Measurements from ENCODE around the gene MRPS23. TPM values are rescaled to one million over a fixed set of nuclear protein-coding genes. Genes with fewer than 3 reads are reported as not detected.
A peak's percentile ranks its signal among the peaks of the same experiment; 100 is the strongest.

MRPS23 gene
- total RNA-seq, 6 experiments from 2014 or later, result 47.0 to 62.5 (median 56.4) TPM

- Mint-ChIP-seq H3K4me3 (peak overlapping the region; percentile 73), H3K27me3 (ENCODE audit: insufficient read depth) (peaks cover 4% of the 10 kb centered on the region), H3K36me3 (ENCODE audit: low read depth) (peaks cover 33% of the 10 kb centered on the region; the same call in 1 of the 2 replicates), H3K4me1 (ENCODE audit: low read depth) (peaks cover 86% of the 10 kb centered on the region), H3K9me3 (no peaks in the 10 kb centered on the region), H3K27ac (peak overlapping the region; percentile 99)
- TF ChIP-seq, protein P1, sequence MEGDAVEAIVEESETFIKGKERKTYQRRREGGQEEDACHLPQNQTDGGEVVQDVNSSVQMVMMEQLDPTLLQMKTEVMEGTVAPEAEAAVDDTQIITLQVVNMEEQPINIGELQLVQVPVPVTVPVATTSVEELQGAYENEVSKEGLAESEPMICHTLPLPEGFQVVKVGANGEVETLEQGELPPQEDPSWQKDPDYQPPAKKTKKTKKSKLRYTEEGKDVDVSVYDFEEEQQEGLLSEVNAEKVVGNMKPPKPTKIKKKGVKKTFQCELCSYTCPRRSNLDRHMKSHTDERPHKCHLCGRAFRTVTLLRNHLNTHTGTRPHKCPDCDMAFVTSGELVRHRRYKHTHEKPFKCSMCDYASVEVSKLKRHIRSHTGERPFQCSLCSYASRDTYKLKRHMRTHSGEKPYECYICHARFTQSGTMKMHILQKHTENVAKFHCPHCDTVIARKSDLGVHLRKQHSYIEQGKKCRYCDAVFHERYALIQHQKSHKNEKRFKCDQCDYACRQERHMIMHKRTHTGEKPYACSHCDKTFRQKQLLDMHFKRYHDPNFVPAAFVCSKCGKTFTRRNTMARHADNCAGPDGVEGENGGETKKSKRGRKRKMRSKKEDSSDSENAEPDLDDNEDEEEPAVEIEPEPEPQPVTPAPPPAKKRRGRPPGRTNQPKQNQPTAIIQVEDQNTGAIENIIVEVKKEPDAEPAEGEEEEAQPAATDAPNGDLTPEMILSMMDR (IDR thresholded peaks at IDR 0.05), result no peak
- no peak for DNase-seq
Observed at GRCh38 chr17:57873261-57874057, 23.6 kb upstream of the MRPS23 start.

GRCh38 chr17:57872536-57872935, 22.7 kb upstream of the MRPS23 start:
- H3K27ac Mint-ChIP-seq, result peak overlapping the region; percentile 99; the same call in 1 of the 2 replicates

DNA sequence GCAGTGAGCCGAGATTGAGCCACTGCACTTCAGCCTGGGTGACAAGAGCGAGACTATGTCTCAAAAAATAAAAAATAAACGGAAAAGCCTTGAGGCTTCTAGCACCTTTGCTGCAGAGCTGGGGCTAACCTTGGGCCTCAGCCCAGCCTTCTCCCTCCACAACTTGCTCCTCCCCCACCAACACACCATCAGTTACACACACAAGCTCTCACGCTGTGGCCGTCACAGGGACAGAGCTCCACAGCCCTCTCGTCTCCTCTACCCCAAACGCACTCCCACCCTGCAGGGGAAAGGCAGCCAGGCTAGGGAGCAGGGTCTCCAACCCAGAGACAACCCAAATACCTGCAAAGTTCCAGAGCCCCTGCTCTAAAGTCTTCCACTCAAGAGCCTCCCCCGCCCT, 22.0 kb upstream of the MRPS23 start:
- no peak overlapping the region for H3K4me3 Mint-ChIP-seq
- peaks cover 1% of the 10 kb centered on the region; the same call in 1 of the 2 replicates for H3K27me3 Mint-ChIP-seq (ENCODE audit: insufficient read depth)
- H3K36me3 Mint-ChIP-seq (ENCODE audit: low read depth), result peaks cover 27% of the 10 kb centered on the region; the same call in 1 of the 2 replicates
- H3K9me3 Mint-ChIP-seq, result no peaks in the 10 kb centered on the region
- peak overlapping the region; percentile 64; the same call in 1 of the 2 replicates for H3K27ac Mint-ChIP-seq
- no peak for DNase-seq
- H3K4me1 Mint-ChIP-seq (ENCODE audit: low read depth), result peaks cover 88% of the 10 kb centered on the region
- TF ChIP-seq, protein P1 (IDR thresholded peaks at IDR 0.05), result no peak

More at GRCh38 chr17:57872536-57872935, 22.7 kb upstream of the MRPS23 start:
- peaks cover 1% of the 10 kb centered on the region; the same call in 1 of the 2 replicates for H3K27me3 Mint-ChIP-seq (ENCODE audit: insufficient read depth)
- DNase-seq, result no peak
- TF ChIP-seq, protein P1 (IDR thresholded peaks at IDR 0.05), result no peak
- peaks cover 87% of the 10 kb centered on the region for H3K4me1 Mint-ChIP-seq (ENCODE audit: low read depth)
- H3K9me3 Mint-ChIP-seq, result no peaks in the 10 kb centered on the region
- H3K4me3 Mint-ChIP-seq, result no peak overlapping the region
- H3K36me3 Mint-ChIP-seq (ENCODE audit: low read depth), result peaks cover 27% of the 10 kb centered on the region; the same call in 1 of the 2 replicates

DNA sequence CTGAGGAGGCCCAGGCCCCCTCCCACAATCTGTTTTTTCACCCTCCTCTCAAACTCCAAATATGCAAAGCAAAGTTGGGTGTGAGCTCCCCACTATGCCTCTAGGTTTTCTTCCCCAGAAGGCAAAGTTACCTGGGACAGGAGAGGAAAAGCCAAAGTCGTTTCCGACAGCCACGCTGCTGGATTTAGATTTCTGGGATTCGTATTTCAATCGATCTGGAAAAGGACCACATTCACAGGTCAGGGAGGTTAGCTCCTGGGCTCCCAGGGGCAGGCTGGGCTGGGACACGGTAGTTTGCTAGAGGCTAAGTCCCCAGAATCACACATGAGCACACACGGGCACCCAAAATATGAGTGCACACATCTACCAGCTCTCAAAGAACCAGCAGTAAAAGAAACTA, 21.3 kb upstream of the MRPS23 start:
- Mint-ChIP-seq H3K4me1 (ENCODE audit: low read depth) (peaks cover 81% of the 10 kb centered on the region), H3K4me3 (no peak overlapping the region), H3K27ac (no peak overlapping the region; the same call in 1 of the 2 replicates), H3K9me3 (no peaks in the 10 kb centered on the region), H3K36me3 (ENCODE audit: low read depth) (peaks cover 24% of the 10 kb centered on the region; the same call in 1 of the 2 replicates), H3K27me3 (ENCODE audit: insufficient read depth) (peaks cover 1% of the 10 kb centered on the region; the same call in 1 of the 2 replicates)
- TF ChIP-seq, protein P1 (IDR thresholded peaks at IDR 0.05), result no peak
- no peak for DNase-seq

DNA sequence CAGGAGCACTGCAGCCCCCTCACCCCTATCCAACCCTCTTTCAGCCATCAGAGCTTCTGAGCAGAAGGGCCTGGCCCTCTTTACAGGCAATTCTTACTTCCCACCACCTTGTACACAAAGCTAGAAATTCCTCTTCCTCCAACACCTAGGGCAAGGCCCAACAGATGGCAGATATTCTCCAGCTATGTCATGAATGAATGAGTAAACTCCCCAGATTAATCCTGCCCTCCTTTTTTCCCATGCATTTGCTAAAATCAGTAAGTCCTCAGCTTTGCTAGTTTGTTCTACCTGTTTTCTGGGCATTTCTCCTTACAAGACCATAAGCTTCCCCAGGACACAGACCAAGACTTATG, 20.4 kb upstream of the MRPS23 start:
- Mint-ChIP-seq H3K27ac (peak overlapping the region; percentile 90), H3K9me3 (no peaks in the 10 kb centered on the region), H3K36me3 (ENCODE audit: low read depth) (peaks cover 24% of the 10 kb centered on the region; the same call in 1 of the 2 replicates), H3K4me3 (peak overlapping the region; percentile 61), H3K4me1 (ENCODE audit: low read depth) (peaks cover 72% of the 10 kb centered on the region), H3K27me3 (ENCODE audit: insufficient read depth) (peaks cover 1% of the 10 kb centered on the region; the same call in 1 of the 2 replicates)
- DNase-seq, result no peak
- TF ChIP-seq, protein P1 (IDR thresholded peaks at IDR 0.05), result peak; percentile 12; the same call in 1 of the 2 replicates

All from HFFc6 (cell line).